Fibroblast of lung (primary cell): Measurements from ENCODE around the gene GAA. TPM values are rescaled to one million over a fixed set of nuclear protein-coding genes. Genes with fewer than 3 reads are reported as not detected.

Experiments
- DNase-seq, 2 donors: peaks; one replicate each; pipeline versions ENCODE4 v3.0.0 to v3.0.0-alpha.2; 2010; ENCODE audit warnings: low read depth in 2 of 2
- H2AFZ ChIP-seq: 2 replicates; pipeline ENCODE4 v1.5.1; 2012; ENCODE audit warnings: low read length, control low read depth, inconsistent platforms
- H3K27ac ChIP-seq: 2 replicates; pipeline ENCODE4 v1.5.1; 2011; ENCODE audit warnings: low read length, control low read depth; ENCODE audit not compliant: insufficient read depth
- H3K27me3 ChIP-seq: 2 replicates; pipeline ENCODE4 v1.5.1; 2011; ENCODE audit warnings: mild to moderate bottlenecking, low read length; ENCODE audit not compliant: control insufficient read depth, insufficient read depth
- H3K36me3 ChIP-seq: 2 replicates; pipeline ENCODE4 v1.5.1; 2011; ENCODE audit warnings: low read length; ENCODE audit not compliant: control insufficient read depth, insufficient read depth
- H3K4me1 ChIP-seq: 2 replicates; pipeline ENCODE4 v1.5.1; 2011; ENCODE audit warnings: low read length; ENCODE audit not compliant: control insufficient read depth, insufficient read depth; ENCODE audit errors: extremely low read depth
- H3K4me2 ChIP-seq: 2 replicates; pipeline ENCODE4 v1.5.1; 2011; ENCODE audit warnings: low read length, control low read depth; ENCODE audit not compliant: insufficient read depth; ENCODE audit errors: extremely low read depth
- H3K4me3 ChIP-seq, 4 experiments: fragments of 200-600 bp in 1 of 4; sonication (generic) in 1 of 4; replicated peaks in 1 of 4; 2 replicates each; pipeline ENCODE4 v1.5.1; 2011 to 2016; ENCODE audit warnings: low read length in 4 of 4, low read depth in 3 of 4, mild to moderate bottlenecking in 3 of 4, control low read depth in 2 of 4, inconsistent platforms in 1 of 4, mixed read lengths in 1 of 4; ENCODE audit not compliant: insufficient read depth in 1 of 4; ENCODE audit errors: control extremely low read depth in 1 of 4
- H3K79me2 ChIP-seq: 2 replicates; pipeline ENCODE4 v1.5.1; 2012; ENCODE audit warnings: mild to moderate bottlenecking, low read length, inconsistent platforms; ENCODE audit not compliant: control insufficient read depth, insufficient read depth
- H3K9ac ChIP-seq: 2 replicates; pipeline ENCODE4 v1.5.1; 2011; ENCODE audit warnings: mild to moderate bottlenecking, low read length, control low read depth; ENCODE audit not compliant: insufficient read depth
- H3K9me3 ChIP-seq: 2 replicates; pipeline ENCODE4 v1.5.1; 2012; ENCODE audit warnings: low read depth, low read length; ENCODE audit not compliant: control insufficient read depth, insufficient read depth
- H4K20me1 ChIP-seq: 2 replicates; pipeline ENCODE4 v1.5.1; 2011; ENCODE audit warnings: low read length; ENCODE audit not compliant: control insufficient read depth, insufficient read depth; ENCODE audit errors: extremely low read depth
- CTCF ChIP-seq, 2 donors: IDR thresholded peaks in 1 of 2; conservative IDR thresholded peaks in 1 of 2; 1 replicate in 1 of 2; 2 replicates in 1 of 2; pipeline ENCODE4 v1.5.1; 2011 to 2012; ENCODE audit warnings: low read length in 2 of 2, control low read depth in 1 of 2, inconsistent platforms in 1 of 2, low read depth in 1 of 2, mild to moderate bottlenecking in 1 of 2
- EZH2 ChIP-seq: IDR thresholded peaks from 2 replicates; pipeline ENCODE4 v1.5.1; 2012; ENCODE audit warnings: low read length, control low read depth, mild to moderate bottlenecking; ENCODE audit errors: missing control alignments
- polyA plus RNA-seq, 2 donors: library from polyadenylated mRNA; depleted of rRNA in 1 of 2; stranded (reverse) in 1 of 2; unstranded in 1 of 2; fragments of >200 nt; gene quantifications; 2 replicates each; pipeline ENCODE4 v1.2.1, GENCODE V29; 2011 to 2012; ENCODE audit warnings: missing spikeins in 1 of 2
- total RNA-seq: library from RNA; depleted of rRNA; stranded (reverse); fragments of >200 nt; gene quantifications from 2 replicates; pipeline ENCODE4 v1.2.1, GENCODE V29; 2014

Gene GAA
- total and polyA plus RNA-seq, 2 donors (not counting 1 experiment from before 2014, with no cell fraction given): 6.4 to 25.6 TPM

- Histone ChIP-seq H3K9ac (no peak overlapping the region), H3K4me2 (no peak overlapping the region), H3K4me3 (no peak overlapping the region), H4K20me1 (no peaks in the 10 kb centered on the region), H3K4me1 (no peaks in the 10 kb centered on the region), H3K79me2 (no peaks in the 10 kb centered on the region), H3K36me3 (no peaks in the 10 kb centered on the region), H2AFZ (no peak overlapping the region), H3K9me3 (no peaks in the 10 kb centered on the region), H3K27ac (no peak overlapping the region), H3K27me3 (no peaks in the 10 kb centered on the region)
- DNase-seq: peak in 1 of 2 donors; percentile 61
- TF ChIP-seq EZH2 (no peak), CTCF (conservative IDR thresholded peaks at IDR 0.05 in 1 of 2, IDR thresholded peaks at IDR 0.05 in 1 of 2; ENCODE audit: low read depth in 1 of 2, low read length in 2 of 2) (no peak)
Observed at GRCh38 chr17:80126449-80126715, 25.0 kb downstream of the GAA start.

GRCh38 chr17:80129006-80129565 lies 27.7 kb downstream of the GAA start:
- no peaks in the 10 kb centered on the region for H3K4me1 ChIP-seq
- peaks cover 5% of the 10 kb centered on the region for H3K36me3 ChIP-seq
- H2AFZ ChIP-seq: no peak overlapping the region
- H3K9ac ChIP-seq: no peak overlapping the region
- no peak for DNase-seq
- no peak overlapping the region for H3K27ac ChIP-seq
- H4K20me1 ChIP-seq: no peaks in the 10 kb centered on the region
- TF ChIP-seq EZH2: no peak
- TF ChIP-seq CTCF (conservative IDR thresholded peaks at IDR 0.05 in 1 of 2, IDR thresholded peaks at IDR 0.05 in 1 of 2; ENCODE audit: low read depth in 1 of 2, low read length in 2 of 2): no peak
- no peaks in the 10 kb centered on the region for H3K79me2 ChIP-seq
- H3K27me3 ChIP-seq: no peaks in the 10 kb centered on the region
- H3K4me3 ChIP-seq: no peak overlapping the region
- no peak overlapping the region for H3K4me2 ChIP-seq
- H3K9me3 ChIP-seq: no peaks in the 10 kb centered on the region

GRCh38 chr17:80130992-80131391 lies 29.6 kb downstream of the GAA start:
- Histone ChIP-seq H3K9ac (no peak overlapping the region), H3K27ac (no peak overlapping the region), H3K4me3 (no peak overlapping the region), H2AFZ (no peak overlapping the region), H3K79me2 (no peaks in the 10 kb centered on the region), H3K4me1 (no peaks in the 10 kb centered on the region), H4K20me1 (no peaks in the 10 kb centered on the region), H3K36me3 (peaks cover 7% of the 10 kb centered on the region), H3K9me3 (no peaks in the 10 kb centered on the region), H3K4me2 (no peak overlapping the region), H3K27me3 (no peaks in the 10 kb centered on the region)
- DNase-seq: no peak
- no peak for TF ChIP-seq CTCF (conservative IDR thresholded peaks at IDR 0.05 in 1 of 2, IDR thresholded peaks at IDR 0.05 in 1 of 2; ENCODE audit: low read depth in 1 of 2, low read length in 2 of 2)
- TF ChIP-seq EZH2: no peak
